Cardiac muscle cell (in vitro differentiated cells and primary cell): Measurements from ENCODE around the gene IFNGR2. TPM values are rescaled to one million over a fixed set of nuclear protein-coding genes. Genes with fewer than 3 reads are reported as not detected.
"Not testable (repeated sequence)": the region's sequence is repeated elsewhere in the genome, so short reads cannot be mapped to it uniquely, and the experiment has no call there.

Experiments used
- DNase-seq, 2 donors: peaks; one replicate each; pipeline versions ENCODE4 v3.0.0 to v3.0.0-alpha.2; 2010 to 2017; ENCODE audit warnings: low read depth in 1 of 2, low spot score in 1 of 2
- H3K27ac ChIP-seq: fragments of 200-600 bp; sonication (generic); 2 replicates; pipeline ENCODE4 v1.5.1; 2016
- H3K27me3 ChIP-seq: fragments of 200-600 bp; sonication (generic); 2 replicates; pipeline ENCODE4 v1.6.0; 2016; ENCODE audit warnings: control low read depth
- H3K36me3 ChIP-seq: fragments of 200-600 bp; sonication (generic); 2 replicates; pipeline ENCODE4 v1.5.1; 2016; ENCODE audit warnings: control low read depth
- H3K4me1 ChIP-seq: fragments of 200-600 bp; sonication (generic); 2 replicates; pipeline ENCODE4 v1.8.1; 2017; ENCODE audit warnings: low read depth, mild to moderate bottlenecking, mixed run types
- H3K4me3 ChIP-seq: fragments of 200-600 bp; sonication (generic); 2 replicates; pipeline ENCODE4 v1.5.1; 2016; ENCODE audit warnings: mild to moderate bottlenecking
- H3K9me3 ChIP-seq: fragments of 200-600 bp; sonication (generic); 2 replicates; pipeline ENCODE4 v1.5.1; 2017; ENCODE audit warnings: low read depth, mild to moderate bottlenecking, control low read depth
- polyA plus RNA-seq: library from polyadenylated mRNA; unstranded; fragments of >200 nt; fragmentation: Nextera tagmentation; extraction: Ambion mirVana; gene quantifications from 2 replicates; pipeline ENCODE4 v1.2.1, GENCODE V29; 2016
- total RNA-seq: library from RNA; depleted of rRNA; stranded (reverse); fragments of >200 nt; gene quantifications from 2 replicates; pipeline ENCODE4 v1.2.3, GENCODE V29; 2016
- TF ChIP-seq, protein P1 (sequence below): IDR thresholded peaks from 2 replicates; pipeline ENCODE4 v1.5.1; 2012; ENCODE audit warnings: low read depth, mild to moderate bottlenecking, low read length

The IFNGR2 gene
- total and polyA plus RNA-seq, 2 experiments from 2014 or later, result 36.8 to 64.6 TPM

DNA sequence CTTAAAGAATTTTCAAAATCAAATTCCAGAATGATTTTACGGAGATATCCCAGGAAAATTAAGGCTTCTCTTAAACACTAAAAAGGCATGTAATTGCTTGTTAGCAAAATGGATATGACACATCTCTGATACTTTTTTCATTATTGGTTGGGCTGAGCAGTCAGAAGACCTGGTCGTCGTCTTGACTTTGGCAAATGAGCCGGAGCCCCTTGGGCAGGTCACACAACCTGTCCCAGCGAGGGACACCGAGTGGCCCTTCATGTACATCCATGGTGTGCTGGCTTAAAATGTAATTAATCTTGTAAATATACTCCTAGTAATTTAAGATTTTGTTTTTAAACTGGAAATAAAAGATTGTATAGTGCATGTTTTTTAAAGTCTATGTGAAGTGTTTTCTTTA, 33.9 kb downstream of the IFNGR2 start:
- Histone ChIP-seq H3K9me3 (no peaks in the 10 kb centered on the region), H3K36me3 (peaks cover 43% of the 10 kb centered on the region), H3K4me1 (peaks cover 2% of the 10 kb centered on the region), H3K27ac (no peak overlapping the region), H3K27me3 (no peaks in the 10 kb centered on the region), H3K4me3 (no peak overlapping the region)
- TF ChIP-seq, protein P1, sequence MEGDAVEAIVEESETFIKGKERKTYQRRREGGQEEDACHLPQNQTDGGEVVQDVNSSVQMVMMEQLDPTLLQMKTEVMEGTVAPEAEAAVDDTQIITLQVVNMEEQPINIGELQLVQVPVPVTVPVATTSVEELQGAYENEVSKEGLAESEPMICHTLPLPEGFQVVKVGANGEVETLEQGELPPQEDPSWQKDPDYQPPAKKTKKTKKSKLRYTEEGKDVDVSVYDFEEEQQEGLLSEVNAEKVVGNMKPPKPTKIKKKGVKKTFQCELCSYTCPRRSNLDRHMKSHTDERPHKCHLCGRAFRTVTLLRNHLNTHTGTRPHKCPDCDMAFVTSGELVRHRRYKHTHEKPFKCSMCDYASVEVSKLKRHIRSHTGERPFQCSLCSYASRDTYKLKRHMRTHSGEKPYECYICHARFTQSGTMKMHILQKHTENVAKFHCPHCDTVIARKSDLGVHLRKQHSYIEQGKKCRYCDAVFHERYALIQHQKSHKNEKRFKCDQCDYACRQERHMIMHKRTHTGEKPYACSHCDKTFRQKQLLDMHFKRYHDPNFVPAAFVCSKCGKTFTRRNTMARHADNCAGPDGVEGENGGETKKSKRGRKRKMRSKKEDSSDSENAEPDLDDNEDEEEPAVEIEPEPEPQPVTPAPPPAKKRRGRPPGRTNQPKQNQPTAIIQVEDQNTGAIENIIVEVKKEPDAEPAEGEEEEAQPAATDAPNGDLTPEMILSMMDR, result no peak
- no peak for DNase-seq

DNA sequence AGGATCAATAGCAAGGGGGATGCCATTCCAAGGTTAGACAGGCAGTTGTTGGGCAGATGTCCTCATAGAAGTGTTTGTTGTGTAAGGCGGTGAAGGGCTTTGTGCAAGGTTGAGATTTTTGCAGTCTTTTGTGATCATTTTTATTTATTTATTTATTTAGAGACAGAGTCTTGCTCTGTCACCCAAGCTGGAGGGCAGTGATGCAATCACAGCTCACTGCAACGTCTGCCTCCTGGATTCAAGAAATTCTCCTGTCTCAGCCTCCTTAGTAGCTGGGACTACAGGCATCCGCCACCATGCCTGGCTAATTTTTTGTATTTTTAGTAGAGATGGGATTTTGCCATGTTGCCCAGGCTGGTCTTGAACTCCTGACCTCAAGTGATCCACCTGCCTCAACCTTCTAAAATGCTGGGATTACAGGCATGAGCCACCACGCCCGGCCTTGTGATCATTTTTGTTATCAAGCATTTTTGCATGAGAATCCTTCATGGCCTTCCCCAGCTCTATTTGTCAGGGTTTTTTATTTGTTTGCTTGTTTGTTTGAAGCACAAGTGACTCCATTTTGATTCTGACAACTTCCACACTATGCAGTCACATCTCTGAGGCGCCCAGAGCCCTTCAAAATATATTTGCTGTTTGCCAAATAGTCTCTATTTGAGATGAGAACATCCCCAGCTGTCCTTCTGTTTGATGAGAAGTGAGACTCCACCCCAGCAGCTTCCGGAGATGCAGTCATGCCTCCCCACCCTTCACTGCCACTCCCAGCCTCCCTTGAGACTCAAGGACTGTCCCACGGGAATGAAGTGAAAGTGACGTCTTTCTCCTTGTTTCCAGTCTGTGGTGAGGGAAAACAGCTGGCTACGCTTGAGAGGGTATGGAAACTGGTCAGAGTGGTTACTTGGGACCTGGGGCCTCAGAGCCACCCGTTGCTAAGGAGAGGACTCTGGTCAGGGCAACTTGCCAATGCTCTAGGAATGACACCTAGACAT, 38.6 kb downstream of the IFNGR2 start:
- no peak overlapping the region for H3K4me3 ChIP-seq
- TF ChIP-seq, protein P1, result no peak
- H3K9me3 ChIP-seq, result no peaks in the 10 kb centered on the region
- H3K4me1 ChIP-seq, result peaks cover 9% of the 10 kb centered on the region
- peak overlapping the region; percentile 72 for H3K27ac ChIP-seq
- DNase-seq, result peak; percentile 32 to 77
- no peaks in the 10 kb centered on the region for H3K27me3 ChIP-seq
- H3K36me3 ChIP-seq, result peaks cover 12% of the 10 kb centered on the region

DNA sequence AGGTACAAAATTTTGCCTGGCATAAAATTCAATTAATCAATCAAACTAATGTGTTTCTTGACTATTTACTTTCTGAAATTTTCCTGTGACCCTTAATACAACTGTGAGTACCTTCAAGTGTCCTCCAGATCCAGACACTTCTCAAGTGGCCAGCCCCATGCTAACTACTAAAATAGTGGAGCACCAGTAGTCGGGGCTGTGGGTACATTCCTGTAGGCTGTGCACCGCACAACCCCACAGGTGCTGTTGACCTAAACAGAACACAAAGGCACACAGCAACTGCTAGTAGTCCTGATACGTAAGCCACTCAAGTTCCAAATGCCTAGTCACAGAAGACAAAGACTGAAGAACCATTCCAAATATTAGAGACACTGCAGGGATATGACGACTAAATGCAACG, 40.0 kb downstream of the IFNGR2 start:
- DNase-seq, result peak in 1 of 2 donors; percentile 37
- TF ChIP-seq, protein P1, result no peak
- no peak overlapping the region for H3K27ac ChIP-seq

DNA sequence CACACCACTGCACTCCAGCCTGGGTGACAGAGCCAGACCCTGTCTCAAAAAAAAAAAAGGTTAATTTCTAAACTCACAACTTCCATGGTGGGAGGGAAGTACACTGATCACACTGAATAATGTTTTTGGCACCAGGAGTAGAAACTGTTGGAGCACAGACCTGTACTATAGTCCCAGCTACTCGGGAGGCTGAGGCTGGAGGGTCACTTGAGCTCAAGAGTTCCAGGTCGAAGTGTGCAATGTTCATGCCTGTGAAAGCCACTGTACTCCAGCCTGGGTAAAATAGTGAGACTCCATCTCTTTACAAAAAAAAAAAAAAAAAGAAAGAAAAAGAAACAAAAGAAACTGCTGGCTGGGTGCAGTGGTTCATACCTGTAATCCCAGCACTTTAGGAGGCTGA, 41.3 kb downstream of the IFNGR2 start:
- Histone ChIP-seq H3K27me3 (no peaks in the 10 kb centered on the region), H3K27ac (no peak overlapping the region), H3K4me1 (peaks cover 9% of the 10 kb centered on the region), H3K9me3 (no peaks in the 10 kb centered on the region), H3K36me3 (peaks cover 3% of the 10 kb centered on the region), H3K4me3 (no peak overlapping the region)
- no peak for DNase-seq
- TF ChIP-seq, protein P1, result no peak

More for the DNA sequence above, 40.0 kb downstream of the IFNGR2 start:
- Histone ChIP-seq H3K36me3 (peaks cover 7% of the 10 kb centered on the region), H3K9me3 (no peaks in the 10 kb centered on the region), H3K4me1 (peaks cover 9% of the 10 kb centered on the region), H3K27me3 (no peaks in the 10 kb centered on the region), H3K4me3 (no peak overlapping the region)

DNA sequence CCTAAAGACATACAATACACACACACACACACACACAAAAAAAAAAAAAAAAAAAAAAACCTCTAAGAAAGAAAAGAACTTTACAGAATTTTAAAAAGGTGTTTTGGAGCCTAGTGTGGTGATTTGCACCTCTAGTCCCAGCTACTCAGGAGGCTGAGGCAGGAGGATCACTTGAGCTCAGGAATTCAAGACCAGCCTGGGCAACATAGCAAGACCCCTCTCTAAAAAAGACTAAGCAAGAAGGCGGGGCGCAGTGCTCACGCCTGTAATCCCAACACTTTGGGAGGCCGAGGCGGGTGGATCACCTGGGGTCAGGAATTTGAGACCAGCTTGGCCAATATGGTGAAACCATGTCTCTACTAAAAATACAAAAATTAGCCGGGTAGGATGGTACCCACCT, 43.4 kb downstream of the IFNGR2 start:
- H3K4me1 ChIP-seq, H3K27me3 ChIP-seq, H3K27ac ChIP-seq, H3K9me3 ChIP-seq, H3K36me3 ChIP-seq, H3K4me3 ChIP-seq, DNase-seq: not testable (repeated sequence)

DNA sequence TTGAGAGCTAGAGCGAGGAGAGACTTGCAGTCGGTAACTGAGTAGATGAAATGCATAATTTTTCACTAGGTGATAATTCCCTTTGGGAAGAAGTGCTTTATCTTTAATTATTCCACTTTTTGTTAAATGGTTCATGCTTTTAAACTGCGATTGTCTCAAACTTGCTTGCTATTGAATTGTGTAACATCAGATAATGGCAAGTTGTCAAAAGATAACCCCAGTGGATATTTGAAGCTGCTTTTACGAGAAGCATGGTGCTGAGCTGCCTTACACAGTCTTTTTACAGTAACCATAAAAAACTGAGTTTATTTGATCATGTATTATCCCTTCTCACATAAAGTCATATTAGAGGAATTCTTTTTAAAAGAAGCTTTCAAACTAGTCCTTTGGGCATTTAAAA, 46.4 kb downstream of the IFNGR2 start:
- TF ChIP-seq, protein P1, result no peak
- Histone ChIP-seq H3K27me3 (no peaks in the 10 kb centered on the region), H3K36me3 (peaks cover 14% of the 10 kb centered on the region), H3K4me1 (no peaks in the 10 kb centered on the region), H3K4me3 (no peak overlapping the region), H3K27ac (no peak overlapping the region), H3K9me3 (no peaks in the 10 kb centered on the region)
- peak in 1 of 2 donors; percentile 19 for DNase-seq
